Activated CD8-positive, alpha-beta T cell treated with anti-CD3 and anti-CD28 coated beads for 36 hours (primary cell): ENCODE results near the gene LITAF. TPM values are rescaled to one million over a fixed set of nuclear protein-coding genes. Genes with fewer than 3 reads are reported as not detected.

Experiments
- ATAC-seq: fragments of 200-7000 bp; cut with Tn5 transposase; one replicate; pipeline ENCODE4 v1.10.0; 2021; ENCODE audit warnings: mild to moderate bottlenecking, moderate library complexity
- CTCF ChIA-PET: fragments of 350-600 bp; sonication (Branson Sonifier 250); formaldehyde crosslinking; loops from one replicate; lab custom pipeline; 2021; ENCODE audit warnings: antibody characterized with exemption; lab: Charles Lee
- POLR2A ChIA-PET: fragments of 350-600 bp; sonication (Branson Sonifier 250); formaldehyde crosslinking; loops from one replicate; lab custom pipeline; 2021; ENCODE audit warnings: antibody characterized with exemption; lab: Charles Lee
- DNase-seq: peaks from one replicate; pipeline ENCODE4 v3.0.0-alpha.2; 2020
- H3K27ac Mint-ChIP-seq: one replicate; pipeline ENCODE4 v1.8.0; 2021; ENCODE audit warnings: mild to moderate bottlenecking, mixed read lengths
- H3K27me3 Mint-ChIP-seq: one replicate; pipeline ENCODE4 v1.8.0; 2021; ENCODE audit warnings: mixed read lengths
- H3K36me3 Mint-ChIP-seq: one replicate; pipeline ENCODE4 v1.8.0; 2021; ENCODE audit warnings: low read depth, mixed read lengths
- H3K4me1 Mint-ChIP-seq: one replicate; pipeline ENCODE4 v1.8.0; 2021; ENCODE audit warnings: low read depth, mixed read lengths
- H3K4me3 Mint-ChIP-seq: one replicate; pipeline ENCODE4 v1.8.0; 2021; ENCODE audit warnings: mild to moderate bottlenecking, moderate library complexity, mixed read lengths
- H3K9me3 Mint-ChIP-seq: one replicate; pipeline ENCODE4 v1.8.0; 2021; ENCODE audit warnings: mixed read lengths
- CTCF ChIP-seq: fragments of 200-600 bp; IDR thresholded peaks from one replicate; pipeline ENCODE4 v1.8.0; 2022; ENCODE audit warnings: antibody characterized with exemption, mild to moderate bottlenecking
- intact Hi-C: fragments of 100-400 bp; cut with micrococcal nuclease; formaldehyde crosslinking; loops from one replicate; pipeline ENCODE4 v1.10.0; 2022
- total RNA-seq, 2 experiments: library from RNA; stranded (reverse); gene quantifications; one replicate each; pipeline ENCODE4 v1.2.3, GENCODE V29; 2021

Gene LITAF
- total RNA-seq: 100 to 1,000 TPM; 108 to 110 TPM

- Mint-ChIP-seq H3K4me1 (peaks cover 29% of the 10 kb centered on the region), H3K9me3 (no peaks in the 10 kb centered on the region), H3K36me3 (peaks cover 22% of the 10 kb centered on the region), H3K4me3 (peak within 1 kb of the TSS; percentile 86), H3K27me3 (no peaks in the 10 kb centered on the region), H3K27ac (peak within 1 kb of the TSS; percentile 96)
- ChIA-PET CTCF (interaction anchor here (1.0 to 1.6 kb wide), 8 partner anchors 10 to 623 kb away, joined by 3 to 6 read pairs (median 4); no protein-coding TSS in a partner anchor), POLR2A (interaction anchor here (0.6 to 3.2 kb wide), 12 partner anchors 10 to 80 kb away, joined by 3 to 20 read pairs (median 4); no protein-coding TSS in a partner anchor)
- ATAC-seq (peak; percentile 65), DNase-seq (peak; percentile 68)
- TF ChIP-seq CTCF: no peak
- intact Hi-C loops: loop anchor here (10.0 kb wide), 1 partner anchor 58 kb away; no protein-coding TSS in a partner anchor
Observed at GRCh38 chr16:11586856-11587642, at the start of gene LITAF. TSS of gene LITAF (minus strand) at chr16:11586919. CDS start at chr16:11556730, 30,189 bp downstream.

DNA sequence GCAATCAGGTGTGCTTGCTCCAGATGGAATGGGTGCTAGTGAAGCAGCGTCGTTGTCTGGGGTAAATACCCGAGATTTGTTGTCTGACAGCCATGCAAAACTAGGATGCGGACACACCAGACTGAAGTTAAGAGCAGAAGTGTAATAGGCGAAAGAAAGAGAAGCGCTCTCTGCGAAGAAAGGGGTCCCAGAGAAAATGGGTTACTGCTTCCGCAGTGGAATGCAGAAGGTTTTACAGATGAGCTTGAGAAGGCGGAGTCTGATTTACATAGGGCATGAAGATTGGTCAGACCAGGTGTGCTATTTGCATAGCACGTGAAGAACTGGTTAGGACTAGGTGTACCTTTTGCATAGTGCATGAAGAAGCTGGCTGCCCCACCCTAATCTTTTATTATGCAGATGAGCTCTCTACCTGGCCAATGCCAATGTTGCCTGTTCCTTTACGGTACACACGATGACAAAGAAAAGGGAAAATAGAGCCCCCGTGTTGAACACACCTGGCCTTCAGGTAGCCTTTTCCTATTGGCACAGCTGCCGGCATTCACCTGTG, 49.5 kb upstream of the LITAF start:
- CTCF ChIA-PET: interaction anchor here (1.3 to 2.4 kb wide), 3 partner anchors 15 to 230 kb away, joined by 3 to 11 read pairs (median 5); no protein-coding TSS in a partner anchor
- Mint-ChIP-seq H3K4me3 (no peak overlapping the region), H3K9me3 (no peaks in the 10 kb centered on the region), H3K27ac (no peak overlapping the region), H3K36me3 (no peaks in the 10 kb centered on the region), H3K4me1 (peaks cover 16% of the 10 kb centered on the region), H3K27me3 (no peaks in the 10 kb centered on the region)
- POLR2A ChIA-PET: interaction anchor here (1.3 kb wide), 1 partner anchor 38 kb away, joined by 3 read pairs; no protein-coding TSS in a partner anchor
- TF ChIP-seq CTCF: no peak
- DNase-seq (no peak), ATAC-seq (no peak)
- intact Hi-C loops: no loop called here

DNA sequence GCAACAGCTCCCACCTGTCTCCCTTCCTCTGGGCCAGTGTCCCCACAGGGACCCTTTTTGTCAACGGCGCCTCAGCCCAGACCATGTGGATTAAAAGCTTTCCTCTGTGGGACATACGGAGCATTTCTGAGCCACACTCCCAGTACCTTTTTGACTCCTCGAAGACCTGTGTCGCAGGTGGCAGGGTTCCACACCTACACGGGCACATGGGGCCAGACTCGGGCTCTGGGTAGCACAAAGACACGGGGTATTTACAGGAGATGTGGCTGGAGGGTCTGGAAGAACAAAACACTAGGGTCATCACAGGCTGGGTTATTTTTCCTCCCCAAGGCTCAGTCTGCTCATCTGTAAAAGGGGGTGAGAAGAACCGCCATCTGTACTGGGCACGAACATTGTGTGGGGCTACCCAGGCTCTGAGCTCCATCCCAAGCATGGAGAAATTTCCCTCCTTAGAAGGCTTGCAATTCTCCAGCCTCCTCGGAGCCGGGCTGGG, 49.0 kb upstream of the LITAF start:
- Mint-ChIP-seq H3K4me1 (peaks cover 13% of the 10 kb centered on the region), H3K27me3 (no peaks in the 10 kb centered on the region), H3K9me3 (no peaks in the 10 kb centered on the region), H3K36me3 (no peaks in the 10 kb centered on the region), H3K4me3 (no peak overlapping the region), H3K27ac (no peak overlapping the region)
- ATAC-seq (no peak), DNase-seq (no peak)
- POLR2A ChIA-PET: interaction anchor here (1.3 kb wide), 1 partner anchor 38 kb away, joined by 3 read pairs; no protein-coding TSS in a partner anchor
- intact Hi-C loops: no loop called here
- CTCF ChIA-PET: interaction anchor here (1.3 to 2.4 kb wide), 3 partner anchors 16 to 229 kb away, joined by 3 to 11 read pairs (median 5); no protein-coding TSS in a partner anchor
- TF ChIP-seq CTCF: no peak

GRCh38 chr16:11635113-11635652, 48.5 kb upstream of the LITAF start:
- Mint-ChIP-seq H3K4me3 (no peak overlapping the region), H3K27ac (no peak overlapping the region), H3K27me3 (no peaks in the 10 kb centered on the region), H3K36me3 (no peaks in the 10 kb centered on the region), H3K4me1 (peaks cover 13% of the 10 kb centered on the region), H3K9me3 (no peaks in the 10 kb centered on the region)
- intact Hi-C loops: no loop called here
- ATAC-seq (no peak), DNase-seq (no peak)
- CTCF ChIA-PET: interaction anchor here (2.0 to 2.4 kb wide), 2 partner anchors 103 to 228 kb away, joined by 5 to 11 read pairs; no protein-coding TSS in a partner anchor
- no peak for TF ChIP-seq CTCF
- POLR2A ChIA-PET: interaction anchor here (0.5 to 1.3 kb wide), 2 partner anchors 37 to 232 kb away, joined by 3 read pairs; no protein-coding TSS in a partner anchor
